HCEC 1CT (cell line): ENCODE results near the gene IGFN1.
"Not testable (repeated sequence)": the region's sequence is repeated elsewhere in the genome, so short reads cannot be mapped to it uniquely, and the experiment has no call there.

Experiments used
- DNase-seq: peaks from one replicate; pipeline ENCODE4 v3.0.0-alpha.2; 2017

IGFN1 gene

DNA sequence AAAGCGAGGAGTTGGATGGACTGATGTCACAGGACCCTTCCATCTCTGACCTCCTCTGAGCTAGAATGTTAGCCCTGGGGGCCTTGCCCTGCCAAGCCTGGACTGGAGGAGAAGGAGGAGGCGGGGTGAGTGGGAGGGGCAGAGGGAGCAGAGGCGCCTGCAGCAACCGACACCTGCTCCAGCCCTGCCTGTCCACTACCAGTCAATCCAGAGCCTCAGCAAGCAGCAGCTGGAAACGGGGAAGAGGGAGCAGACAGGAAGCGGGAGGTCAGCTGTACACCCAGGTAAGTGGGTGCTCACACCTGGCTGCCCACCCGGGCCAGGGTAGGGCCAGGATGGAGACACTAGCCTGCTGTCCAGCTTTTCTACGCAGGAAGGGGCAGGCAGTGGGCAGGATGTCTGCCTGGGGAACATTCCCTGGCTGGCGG lies at the start of gene IGFN1:
Gene IGFN1, plus strand, starts transcription at position 201 of the 428 bp plus-strand sequence. CDS start 2,470 bp downstream, outside the sequence.
- DNase-seq, result no peak

- DNase-seq, result no peak
Observed at GRCh38 chr1:201140941-201141260, 49.7 kb upstream of the IGFN1 start.

- DNase-seq, result no peak
Observed at GRCh38 chr1:201141418-201141817, 49.2 kb upstream of the IGFN1 start.

DNA sequence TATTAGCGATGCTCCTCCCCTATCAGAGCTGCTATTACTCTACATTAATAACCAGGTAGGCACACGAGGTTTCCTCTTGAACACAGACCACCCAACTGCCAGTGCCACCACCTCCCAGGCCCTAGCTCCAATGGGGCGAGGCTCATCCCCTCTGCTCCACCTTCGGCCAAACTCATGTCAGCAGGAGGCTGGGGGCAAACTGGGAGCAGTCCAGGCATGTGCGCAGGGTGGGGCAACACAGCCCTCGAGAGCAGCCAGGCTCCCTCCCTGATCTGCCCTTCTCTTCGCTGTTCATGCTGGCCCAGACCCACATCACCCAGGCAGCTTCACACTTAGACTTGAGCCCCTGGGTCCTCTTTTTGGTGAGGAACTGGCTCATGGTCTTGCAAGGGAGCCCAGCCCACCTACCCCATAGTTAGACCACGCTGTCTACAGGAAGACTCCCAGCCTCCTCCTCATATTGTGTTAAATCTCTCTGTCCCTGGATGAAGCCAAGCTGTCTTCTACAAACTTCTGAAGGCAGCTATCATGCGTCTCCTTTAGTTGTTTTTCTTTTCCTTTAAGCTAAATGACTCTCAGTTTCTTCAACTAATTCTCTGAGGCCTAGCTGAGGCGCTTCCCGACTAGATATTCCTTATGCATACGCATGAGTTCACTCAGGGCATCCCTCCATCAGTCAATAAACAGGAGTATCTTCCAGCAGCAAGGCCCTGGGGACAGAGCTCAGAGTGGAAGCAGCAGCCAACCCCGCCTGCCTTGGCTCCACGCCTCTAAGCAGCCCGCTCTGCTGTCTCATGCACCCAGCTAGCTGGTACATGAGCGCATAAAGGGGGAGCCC lies 48.4 kb upstream of the IGFN1 start:
- no peak for DNase-seq

GRCh38 chr1:201142849-201143725 lies 47.5 kb upstream of the IGFN1 start:
- DNase-seq, result no peak

DNA sequence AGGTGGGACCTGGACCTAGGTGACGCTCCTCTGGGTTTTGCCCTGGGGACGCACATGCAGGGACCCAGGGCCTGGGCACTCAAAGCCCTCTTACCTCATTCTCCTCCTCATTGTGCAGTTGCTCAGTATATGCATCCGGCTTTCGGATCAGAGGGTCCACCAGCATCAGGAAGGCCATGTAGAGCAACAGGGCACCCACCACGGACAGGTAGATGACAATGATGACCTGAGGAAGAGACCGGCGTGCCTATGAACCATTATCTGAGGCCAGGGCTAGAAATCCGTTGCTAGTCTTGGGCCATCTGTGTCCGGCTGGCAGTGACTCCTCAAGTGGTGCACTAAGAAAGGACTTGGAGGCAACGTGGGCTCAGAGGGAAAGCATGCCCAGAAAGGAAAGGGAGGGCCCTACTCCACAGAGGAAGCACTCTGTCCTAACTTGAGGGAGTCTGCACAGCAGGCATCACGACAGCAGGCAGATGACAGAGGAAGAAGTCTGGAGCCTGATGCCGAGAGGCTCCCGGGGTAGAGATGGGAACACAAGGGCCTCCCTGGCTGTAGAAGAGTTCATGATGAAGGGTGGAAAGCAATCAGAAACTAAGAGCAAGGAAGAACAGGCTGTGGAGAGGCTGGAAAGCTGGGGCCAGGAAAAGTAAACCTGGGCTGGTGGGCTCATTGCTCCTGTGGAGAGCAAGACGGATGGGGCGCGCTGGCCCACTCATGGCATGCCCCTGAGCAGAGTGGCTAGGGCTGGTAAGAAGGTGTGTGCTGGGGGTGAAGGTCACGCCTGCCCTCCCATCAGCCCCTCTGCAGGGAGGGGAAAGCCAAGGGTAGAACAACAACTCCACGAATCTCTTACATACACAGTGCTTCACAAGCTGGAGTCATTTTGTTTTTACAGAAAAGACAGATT lies 46.6 kb upstream of the IGFN1 start:
- DNase-seq, result no peak

- no peak for DNase-seq
Observed at GRCh38 chr1:201144701-201145100, 45.9 kb upstream of the IGFN1 start.

DNA sequence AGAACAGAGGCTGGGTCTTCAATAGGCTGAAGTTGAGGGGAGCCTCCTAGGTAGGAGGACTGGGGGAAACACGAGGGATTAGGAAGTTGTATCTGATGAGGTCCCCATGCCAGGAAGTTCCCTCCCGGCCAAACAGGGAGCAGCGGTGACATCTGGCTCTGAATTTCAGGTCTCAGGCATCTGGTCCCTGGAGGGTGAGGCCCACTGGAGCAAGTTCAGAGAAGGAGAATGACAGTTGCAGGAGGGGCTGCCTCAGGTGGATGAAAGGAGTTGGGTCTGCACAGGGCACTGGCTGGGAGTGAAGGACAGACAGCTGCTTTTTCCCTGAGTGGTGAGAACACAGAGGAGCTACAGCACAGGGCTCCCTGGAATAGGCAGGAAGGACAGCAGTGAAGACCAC lies 45.5 kb upstream of the IGFN1 start:
- DNase-seq, result no peak

GRCh38 chr1:201145816-201146215 lies 44.8 kb upstream of the IGFN1 start:
- DNase-seq, result no peak

DNA sequence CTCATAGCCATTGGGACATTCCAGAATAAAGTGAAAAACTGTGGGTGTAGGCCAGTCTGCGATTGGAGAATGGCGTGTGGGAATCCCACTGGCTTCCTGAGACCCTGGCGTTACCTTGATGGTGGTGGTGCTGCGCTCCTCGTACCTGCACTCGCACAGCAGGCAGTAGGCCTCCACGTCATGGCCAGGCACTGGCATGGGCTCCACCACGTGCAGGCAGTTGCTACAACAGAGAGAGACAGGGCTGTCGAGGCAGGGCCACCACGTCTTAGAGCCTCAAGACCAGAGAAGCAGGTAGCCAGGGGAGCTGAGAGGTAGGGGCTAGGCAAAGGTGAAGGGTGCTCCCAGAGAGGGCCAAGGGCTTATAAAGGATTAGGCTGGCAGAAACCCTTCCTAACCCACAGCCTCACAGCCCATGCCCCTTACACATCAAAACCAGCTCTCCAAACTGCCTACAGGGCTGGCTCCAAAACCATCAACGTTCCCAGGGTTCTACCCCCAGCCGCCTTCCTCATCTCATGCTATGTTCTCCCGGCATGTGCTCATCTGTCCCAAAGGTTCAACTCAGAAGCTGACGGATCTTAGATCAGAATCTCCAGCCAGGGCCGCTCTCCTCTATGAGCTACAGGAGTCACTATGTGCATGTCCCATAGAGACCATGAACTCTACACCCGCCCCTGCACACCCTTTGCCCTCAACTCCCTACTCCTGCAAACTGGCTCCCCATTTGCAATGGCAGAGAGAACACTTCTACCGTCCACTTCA lies 43.8 kb upstream of the IGFN1 start:
- no peak for DNase-seq

- no peak for DNase-seq
Observed at GRCh38 chr1:201147396-201148015, 43.1 kb upstream of the IGFN1 start.

DNA sequence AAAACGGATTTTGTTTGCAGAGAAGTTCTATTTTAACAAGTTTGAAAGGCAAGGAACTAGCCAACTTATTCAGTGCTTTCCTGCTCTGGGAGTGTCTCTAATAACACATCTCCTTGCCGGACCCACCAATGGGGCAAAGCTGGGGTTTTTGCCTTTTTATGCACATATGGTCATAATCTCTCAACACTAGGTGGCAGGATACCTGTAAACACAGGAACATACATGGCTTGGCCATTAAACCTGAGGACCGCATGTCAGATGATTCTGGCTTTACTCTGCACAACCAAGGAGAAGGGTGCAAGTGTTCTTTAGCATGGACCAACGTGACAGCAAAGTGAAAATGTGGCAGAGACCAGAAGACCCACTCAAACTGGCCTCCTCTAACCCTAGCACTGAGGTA lies 41.2 kb upstream of the IGFN1 start:
- DNase-seq, result peak; percentile 42

DNA sequence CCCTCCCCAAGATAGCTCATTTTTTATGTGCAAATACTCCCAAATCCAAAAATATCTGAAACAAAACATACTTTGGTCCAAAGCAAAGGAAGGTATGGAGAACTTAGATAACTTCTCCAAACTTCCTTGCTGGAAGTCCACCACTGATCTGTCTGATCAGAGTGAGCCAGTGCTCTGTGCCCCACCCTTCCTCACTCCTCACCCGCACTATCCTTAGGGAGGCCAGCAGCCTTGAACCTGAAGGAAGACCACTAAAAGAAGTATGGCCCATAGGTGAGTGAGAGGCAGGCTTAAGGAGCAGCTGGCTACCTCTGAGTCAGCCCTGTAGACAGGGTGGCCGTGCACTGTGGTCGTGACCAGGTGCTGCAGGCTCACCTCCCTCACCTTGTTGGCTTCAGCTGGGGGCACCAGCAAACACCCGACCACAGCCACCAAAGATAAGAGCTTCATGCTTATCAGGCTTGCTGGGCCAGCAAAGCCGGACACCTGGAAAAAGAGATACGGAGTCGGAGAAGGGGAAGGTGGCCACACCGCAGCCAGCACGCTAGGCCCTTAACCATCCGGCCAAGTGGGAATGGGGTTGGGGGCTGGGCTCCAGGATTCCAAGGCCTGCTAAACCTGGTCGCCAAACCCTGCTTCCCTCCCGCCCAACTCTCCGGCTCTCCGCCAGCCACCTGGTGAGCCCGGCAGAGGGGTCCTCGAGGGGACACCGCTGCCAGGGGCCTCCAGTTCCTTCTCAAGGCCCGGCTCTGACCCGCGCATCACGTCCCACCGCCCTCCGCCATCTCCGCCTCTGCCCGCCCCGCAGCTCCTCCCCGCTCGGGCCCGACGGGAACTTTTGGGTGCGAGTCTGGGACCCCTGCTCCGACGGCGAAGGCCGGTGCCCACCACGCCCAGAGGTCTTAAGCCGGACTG lies 36.9 kb upstream of the IGFN1 start:
- DNase-seq, result no peak

DNA sequence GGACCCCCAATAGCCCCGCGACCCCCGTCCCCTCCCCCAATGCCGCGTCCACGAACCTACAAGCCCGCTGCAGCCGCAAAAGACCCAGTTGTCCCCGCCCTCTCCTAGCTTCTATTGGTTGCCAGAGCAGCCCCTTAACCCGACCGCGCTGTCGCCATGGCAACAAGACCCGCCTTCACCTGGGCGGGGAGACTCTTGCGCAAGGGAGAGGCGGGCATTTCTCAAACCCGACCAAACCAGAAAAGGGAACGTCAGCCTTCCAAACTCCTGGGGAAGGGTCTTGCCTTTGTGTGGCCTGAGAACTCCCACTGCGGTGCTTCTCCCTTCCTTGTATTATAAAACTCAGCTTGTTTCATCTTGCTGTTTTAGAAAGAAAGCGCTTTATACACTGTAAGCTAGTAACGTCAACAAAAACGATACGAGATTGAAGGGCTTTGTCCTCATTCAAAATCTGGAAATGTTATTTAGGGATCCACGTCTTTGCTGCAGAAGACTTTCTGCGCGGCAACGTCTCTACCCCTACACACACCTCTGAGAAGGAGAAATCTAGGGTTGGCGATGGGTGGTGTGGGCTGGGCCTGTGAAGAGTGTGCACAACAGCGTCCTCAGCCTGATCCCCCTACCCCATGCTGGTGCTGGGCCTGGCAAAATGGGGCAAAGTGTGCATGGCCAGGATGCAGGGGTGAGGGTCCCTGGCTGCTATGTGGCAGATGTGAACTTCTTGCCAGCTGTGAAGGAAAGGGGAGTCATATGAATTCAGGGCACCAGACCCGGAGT lies 36.0 kb upstream of the IGFN1 start, which contains the start of gene TMEM9:
Gene TMEM9, minus strand, starts transcription at position 86 of the 777 bp plus-strand sequence. CDS start 551 bp downstream, outside the sequence.
- DNase-seq, result peak; percentile 85

- no peak for DNase-seq
Observed at GRCh38 chr1:201155354-201155753, 35.3 kb upstream of the IGFN1 start.

DNA sequence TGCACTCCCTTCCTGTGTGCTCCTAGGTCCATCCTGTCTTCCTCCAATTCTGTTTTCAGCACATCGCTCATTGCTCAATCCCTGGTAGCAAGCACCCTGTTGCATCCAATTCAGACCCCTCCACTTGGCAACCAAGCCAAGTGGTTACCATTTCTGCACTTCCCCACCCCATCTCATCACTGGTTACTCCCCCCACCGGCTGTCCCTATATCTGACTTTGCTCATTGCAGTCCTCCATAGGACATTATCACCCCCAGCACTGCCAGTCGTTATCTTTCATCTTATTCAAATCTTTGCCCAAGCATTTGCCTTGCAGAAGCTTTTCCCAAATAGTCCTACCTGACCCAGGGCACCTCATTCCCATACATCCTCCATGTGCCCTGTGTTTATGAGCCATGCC lies 34.3 kb upstream of the IGFN1 start:
- no peak for DNase-seq

DNA sequence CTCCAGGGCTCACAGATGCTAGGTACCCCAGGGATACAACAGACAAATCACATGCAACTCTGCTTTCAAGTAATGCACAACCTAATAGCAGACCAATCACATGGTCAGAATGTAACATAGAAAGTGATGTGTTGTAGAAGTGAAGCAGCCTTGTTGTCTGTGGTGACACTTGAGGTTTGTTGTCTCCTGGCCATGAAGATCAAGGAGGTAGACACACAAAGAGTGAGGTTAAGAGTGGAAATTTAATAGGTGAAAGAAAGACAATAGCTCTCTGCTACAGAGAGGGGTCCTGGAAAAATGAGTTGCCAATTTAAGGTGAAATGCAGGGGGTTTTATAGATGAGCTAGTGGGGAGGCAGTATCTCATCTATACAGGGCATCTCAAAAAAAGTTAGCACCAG lies 33.8 kb upstream of the IGFN1 start:
- no peak for DNase-seq

GRCh38 chr1:201157949-201158348 lies 32.7 kb upstream of the IGFN1 start:
- DNase-seq, result no peak

- DNase-seq, result not testable (repeated sequence)
Observed at GRCh38 chr1:201163036-201163435, 27.6 kb upstream of the IGFN1 start.

DNA sequence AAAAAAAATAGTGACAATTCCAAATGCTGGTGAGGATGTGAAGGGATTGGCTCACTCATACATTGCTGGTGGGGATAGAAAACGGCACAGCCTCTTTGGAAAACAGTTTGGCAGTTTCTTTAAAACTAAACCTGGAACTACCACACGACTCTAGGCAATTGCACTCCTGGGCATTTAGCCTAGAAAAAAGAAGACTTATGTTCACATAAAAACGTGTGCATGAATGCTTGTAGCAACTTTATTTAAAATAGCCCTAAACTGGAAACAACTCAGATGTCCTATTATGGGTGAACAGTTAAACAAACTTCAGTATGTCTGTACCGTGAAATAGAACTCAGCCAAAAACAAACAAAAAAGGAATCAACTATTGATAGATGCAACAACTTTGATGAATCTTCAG lies 26.9 kb upstream of the IGFN1 start:
- DNase-seq, result no peak
